K562 (cell line): Measurements from ENCODE around the gene IMMP2L. TPM values are rescaled to one million over a fixed set of nuclear protein-coding genes. Genes with fewer than 3 reads are reported as not detected.

Source experiments
- ATAC-seq: fragments of 200-7000 bp; cut with Tn5 transposase; 3 replicates; pipeline ENCODE4 v1.9.1; 2020; ENCODE audit warnings: moderate library complexity
- BruUV-seq: library from RNA; stranded (reverse); fragments of 400-500 nt; replicated peaks from 2 replicates; lab custom pipeline; 2021; lab: Mats Ljungman, UMichigan
- CTCF ChIA-PET: fragments of 300-600 bp; formaldehyde crosslinking; extraction: SDS; loops from one replicate; lab custom pipeline; 2021; ENCODE audit warnings: low intra/inter-chr PET ratio; lab: Yijun Ruan, JAX
- POLR2A ChIA-PET: fragments of 300-600, 350-650 bp; sonication (Branson Sonifier 250); formaldehyde crosslinking; extraction: SDS; loops from one replicate; lab custom pipeline; 2021; ENCODE audit warnings: antibody characterized with exemption, inconsistent platforms; lab: Yijun Ruan, JAX
- DNase-seq, 4 experiments: peaks; one replicate each; pipeline versions ENCODE4 v3.0.0 to v3.0.0-alpha.2; 2011 to 2018; ENCODE audit warnings: low spot score in 3 of 4, mixed read lengths in 3 of 4; ENCODE audit errors: extremely low read depth in 1 of 4
- FAIRE-seq: peaks from 2 replicates; lab custom pipeline; 2011; peaks lifted over from hg19 to GRCh38; lab: Jason Lieb, UNC
- H2AFZ ChIP-seq: 2 replicates; pipeline ENCODE4 v1.6.0; 2011; ENCODE audit warnings: low read depth, low read length, control low read depth, inconsistent platforms
- H3K27ac ChIP-seq: fragments of 200-600 bp; 3 replicates; pipeline ENCODE4 v1.8.0; 2011; ENCODE audit warnings: low read depth, mild to moderate bottlenecking, control low read depth, inconsistent platforms, low read length, moderate library complexity, mixed read lengths; ENCODE audit errors: extremely low read depth
- H3K27me3 ChIP-seq, 2 experiments: fragments of 300-600 bp in 1 of 2; 2 replicates in 1 of 2; 3 replicates in 1 of 2; pipeline versions ENCODE4 v1.6.0 to v1.8.0; 2011; ENCODE audit warnings: inconsistent platforms in 2 of 2, low read length in 2 of 2, mild to moderate bottlenecking in 1 of 2, mixed read lengths in 1 of 2, moderate library complexity in 1 of 2; ENCODE audit not compliant: control insufficient read depth in 2 of 2, insufficient read depth in 2 of 2
- H3K36me3 ChIP-seq: fragments of 300-600 bp; 3 replicates; pipeline ENCODE4 v1.8.0; 2011; ENCODE audit warnings: mild to moderate bottlenecking, low read length, inconsistent platforms; ENCODE audit not compliant: control insufficient read depth, insufficient read depth
- H3K4me1 ChIP-seq, 2 experiments: fragments of 200-600 bp in 1 of 2; replicated peaks in 1 of 2; 2 replicates in 1 of 2; 3 replicates in 1 of 2; pipeline versions ENCODE4 v1.5.1 to v1.8.0; 2011; ENCODE audit warnings: inconsistent platforms in 2 of 2, low read length in 2 of 2, mild to moderate bottlenecking in 1 of 2, mixed read lengths in 1 of 2, moderate library complexity in 1 of 2; ENCODE audit not compliant: control insufficient read depth in 2 of 2, insufficient read depth in 2 of 2
- H3K4me2 ChIP-seq: 2 replicates; pipeline ENCODE4 v1.6.1; 2011; ENCODE audit warnings: low read length, control low read depth, inconsistent platforms, mixed read lengths; ENCODE audit not compliant: insufficient read depth
- H3K4me3 ChIP-seq: fragments of 200-600 bp; sonication (generic), shearing (Covaris generic); 2 replicates; pipeline ENCODE4 v1.5.1; 2016; ENCODE audit warnings: control low read depth, inconsistent platforms
- H3K79me2 ChIP-seq: fragments of 200-600 bp; 3 replicates; pipeline ENCODE4 v1.8.0; 2011; ENCODE audit warnings: low read length, inconsistent platforms; ENCODE audit not compliant: control insufficient read depth, insufficient read depth
- H3K9ac ChIP-seq, 2 experiments: 2 replicates each; pipeline versions ENCODE4 v1.6.0 to v1.6.1; 2011; ENCODE audit warnings: low read depth in 2 of 2, low read length in 2 of 2, control low read depth in 1 of 2, inconsistent platforms in 1 of 2, mild to moderate bottlenecking in 1 of 2, mixed read lengths in 1 of 2; ENCODE audit not compliant: insufficient read depth in 1 of 2
- H3K9me1 ChIP-seq: one replicate; pipeline ENCODE4 v1.6.0; 2011; ENCODE audit warnings: inconsistent platforms, mild to moderate bottlenecking, low read length, moderate library complexity; ENCODE audit not compliant: control insufficient read depth, insufficient read depth
- H3K9me3 ChIP-seq: replicated peaks from 2 replicates; pipeline ENCODE4 v1.5.1; 2011; ENCODE audit warnings: low read depth, low read length, inconsistent platforms; ENCODE audit not compliant: control insufficient read depth, insufficient read depth
- H4K20me1 ChIP-seq: replicated peaks from 2 replicates; pipeline ENCODE4 v1.6.1; 2011; ENCODE audit warnings: low read length, inconsistent platforms, mixed read lengths; ENCODE audit not compliant: control insufficient read depth, insufficient read depth
- BACH1 ChIP-seq: fragments of 200-800 bp; sonication (Bioruptor generic); IDR thresholded peaks from 2 replicates; pipeline ENCODE4 v1.6.1; 2016; ENCODE audit warnings: missing genetic modification characterization, missing compliant biosample characterization
- C11orf30 ChIP-seq: fragments of 450-650 bp; IDR thresholded peaks from 2 replicates; pipeline ENCODE4 v1.6.1; 2016; ENCODE audit warnings: low read depth, mild to moderate bottlenecking
- CHD4 ChIP-seq: fragments of 200-600 bp; sonication (generic); IDR thresholded peaks from 3 replicates; pipeline ENCODE4 v1.6.1; 2012; ENCODE audit warnings: low read depth, mild to moderate bottlenecking, mixed read lengths, low read length, inconsistent platforms; ENCODE audit not compliant: insufficient read depth, insufficient replicate concordance, poor library complexity, severe bottlenecking
- COPS2 ChIP-seq: fragments of 450-650 bp; conservative IDR thresholded peaks from 2 replicates; pipeline ENCODE4 v1.6.1; 2016; ENCODE audit warnings: mild to moderate bottlenecking, moderate library complexity
- GABPB2 ChIP-seq: fragments of 250-450 bp; sonication (Bioruptor Pico); conservative IDR thresholded peaks from 2 replicates; pipeline ENCODE4 v1.5.1; 2021; ENCODE audit warnings: mild to moderate bottlenecking
- HIVEP1 ChIP-seq: fragments of 250-450 bp; sonication (Bioruptor Pico); IDR thresholded peaks from 2 replicates; pipeline ENCODE4 v1.4.0; 2020; ENCODE audit warnings: mild to moderate bottlenecking
- HNRNPL ChIP-seq: fragments of 200-400 bp; formaldehyde crosslinking; IDR thresholded peaks from 2 replicates; pipeline ENCODE4 v1.6.1; 2017; ENCODE audit warnings: low read depth, mild to moderate bottlenecking, low read length
- KDM4B ChIP-seq, 2 experiments: fragments of 450-650 bp in 1 of 2; sonication (generic) in 1 of 2; IDR thresholded peaks; 2 replicates each; pipeline ENCODE4 v1.6.1; 2016 to 2017; ENCODE audit warnings: borderline replicate concordance in 2 of 2, antibody characterized with exemption in 1 of 2, low read depth in 1 of 2, mild to moderate bottlenecking in 1 of 2
- KLF13 ChIP-seq: fragments of 450-650 bp; IDR thresholded peaks from 2 replicates; pipeline ENCODE4 v1.6.1; 2016; ENCODE audit warnings: missing genetic modification characterization, low read depth, mild to moderate bottlenecking, missing compliant biosample characterization, moderate library complexity, borderline replicate concordance
- MAFG ChIP-seq: fragments of 450-650 bp; conservative IDR thresholded peaks from 2 replicates; pipeline ENCODE4 v1.6.1; 2016; ENCODE audit warnings: missing genetic modification characterization, missing compliant biosample characterization
- NONO ChIP-seq, 2 experiments: fragments of 200-400 bp in 1 of 2; fragments of 450-650 bp in 1 of 2; formaldehyde crosslinking in 1 of 2; IDR thresholded peaks; 2 replicates each; pipeline ENCODE4 v1.6.1; 2017; ENCODE audit warnings: low read depth in 2 of 2, mild to moderate bottlenecking in 2 of 2, moderate library complexity in 2 of 2, low read length in 1 of 2
- RBM39 ChIP-seq: fragments of 200-400 bp; formaldehyde crosslinking; optimal IDR thresholded peaks from 2 replicates; pipeline ENCODE3; 2018; ENCODE audit warnings: low read depth, low read length
- TCF3 ChIP-seq: sonication (generic); formaldehyde crosslinking; IDR thresholded peaks from 2 replicates; pipeline ENCODE4 v1.4.0; 2020; ENCODE audit warnings: mild to moderate bottlenecking, missing genetic modification reagents
- YY1 ChIP-seq, 3 experiments: IDR thresholded peaks; 2 replicates each; pipeline ENCODE4 v1.6.1; 2011; ENCODE audit warnings: low read length in 2 of 3, mild to moderate bottlenecking in 2 of 3, moderate library complexity in 2 of 3, borderline replicate concordance in 1 of 3, control low read depth in 1 of 3, low read depth in 1 of 3; ENCODE audit not compliant: insufficient read depth in 3 of 3, insufficient replicate concordance in 2 of 3, control insufficient read depth in 1 of 3, insufficient read length in 1 of 3; ENCODE audit errors: extremely low read depth in 1 of 3
- ZBTB26 ChIP-seq: fragments of 450-650 bp; formaldehyde crosslinking; IDR thresholded peaks from 2 replicates; pipeline ENCODE4 v1.4.0; 2022; ENCODE audit warnings: missing genetic modification characterization
- ZNF184 ChIP-seq: sonication (generic); formaldehyde crosslinking; IDR thresholded peaks from 2 replicates; pipeline ENCODE4 v1.5.0; 2020; ENCODE audit warnings: missing genetic modification reagents
- ZNF197 ChIP-seq: fragments of 200-800 bp; sonication (Bioruptor generic); IDR thresholded peaks from 2 replicates; pipeline ENCODE4 v1.6.1; 2016; ENCODE audit warnings: low read depth, missing genetic modification characterization, missing compliant biosample characterization
- ZNF316 ChIP-seq: fragments of 450-650 bp; IDR thresholded peaks from 2 replicates; pipeline ENCODE4 v1.6.1; 2016
- ZNF561 ChIP-seq: fragments of 450-650 bp; formaldehyde crosslinking; conservative IDR thresholded peaks from 2 replicates; pipeline ENCODE4 v1.4.0; 2020; ENCODE audit warnings: mild to moderate bottlenecking, moderate library complexity
- ZNF57 ChIP-seq: fragments of 450-650 bp; formaldehyde crosslinking; IDR thresholded peaks from 2 replicates; pipeline ENCODE4 v1.4.0; 2020; ENCODE audit warnings: mild to moderate bottlenecking, moderate library complexity
- in situ Hi-C: fragments of 300-500 bp; cut with MboI; formaldehyde crosslinking; loops from 4 replicates; pipeline ENCODE4 v1.15.0; 2018; ENCODE audit warnings: inconsistent platforms, mixed read lengths
- intact Hi-C: fragments of 100-400 bp; cut with micrococcal nuclease; formaldehyde crosslinking; loops from 2 replicates; pipeline ENCODE4 v1.14.2; 2022
- polyA plus RNA-seq, 8 experiments: library from polyadenylated mRNA; depleted of rRNA in 4 of 8; stranded (reverse) in 5 of 8; unstranded in 3 of 8; fragments of >200 nt; fragmentation: Nextera tagmentation in 2 of 8; fragmentation: Illumina TruSeq in 1 of 8; extraction: Ambion mirVana in 2 of 8; extraction: Trizol in 1 of 8; gene quantifications; 2 replicates each; pipeline versions ENCODE4 v1.2.1 to v1.2.3, GENCODE V29; 2011 to 2014; ENCODE audit warnings: inconsistent platforms in 1 of 8, missing spikeins in 1 of 8
- total RNA-seq, 7 experiments: library from RNA; depleted of rRNA in 6 of 7; stranded (reverse); fragments of >200 nt in 6 of 7; fragmentation: Illumina TruSeq in 2 of 7; extraction: Trizol in 2 of 7; gene quantifications; 2 replicates each; pipeline versions ENCODE4 v1.2.1 to v1.2.3, GENCODE V29; 2011 to 2021; ENCODE audit warnings: low replicate concordance in 1 of 7
- TF ChIP-seq, protein P1 (sequence below): fragments of 250-450 bp; sonication (Bioruptor Pico); IDR thresholded peaks from 2 replicates; pipeline ENCODE4 v1.9.0; 2021; ENCODE audit warnings: mild to moderate bottlenecking, inconsistent platforms

IMMP2L gene
- total and polyA plus RNA-seq, 9 of the 15 experiments (the other 6 are each of a cell fraction or from before 2014, with no cell fraction given), result 29.7 to 116 (median 53.0) TPM

DNA sequence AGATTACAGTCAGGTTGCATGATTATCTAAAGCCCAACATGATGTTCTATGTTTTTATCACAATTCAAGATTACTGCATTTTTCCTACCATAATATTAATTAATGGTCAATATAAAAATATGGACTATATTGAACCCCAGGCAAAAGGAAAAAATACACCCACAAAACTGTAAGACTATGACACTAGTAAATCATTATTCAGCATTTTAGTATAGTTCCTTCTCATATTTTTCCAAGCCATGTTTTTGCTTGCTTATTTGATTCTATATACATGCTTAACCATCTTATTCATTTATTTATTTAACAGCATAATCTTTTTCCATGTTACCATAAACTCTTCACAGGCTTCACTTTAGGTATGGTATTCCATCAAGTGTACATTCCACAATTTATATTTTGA, 101.6 kb downstream of the IMMP2L start:
- no TSS peak for BruUV-seq
- ATAC-seq (no peak), DNase-seq (no peak), FAIRE-seq (no peak)
- Histone ChIP-seq H2AFZ (peak overlapping the region; percentile 2; the same call in 1 of the 2 replicates), H3K9ac (no peak overlapping the region), H3K79me2 (no peaks in the 10 kb centered on the region), H4K20me1 (no peaks in the 10 kb centered on the region), H3K4me3 (no peak overlapping the region), H3K27me3 (no peaks in the 10 kb centered on the region), H3K4me1 (peaks cover 0 to 12% of the 10 kb centered on the region in 2 experiments; a peak in 3 of 5 replicates), H3K36me3 (no peaks in the 10 kb centered on the region), H3K9me1 (no peaks in the 10 kb centered on the region), H3K4me2 (no peak overlapping the region), H3K27ac (no peak overlapping the region; the same call in 2 of the 3 replicates), H3K9me3 (peaks cover 3% of the 10 kb centered on the region; the same call in 1 of the 2 replicates)
- POLR2A ChIA-PET, result interaction anchor here (1.3 kb wide), 1 partner anchor 20 kb away, joined by 3 read pairs; no protein-coding TSS in a partner anchor
- in situ Hi-C loops (no loop called here), intact Hi-C loops (no loop called here)
- CTCF ChIA-PET, result no interaction called here
- TF ChIP-seq YY1 (IDR thresholded peaks at IDR 0.05; ENCODE audit: borderline replicate concordance in 1 of 3, control insufficient read depth in 1 of 3, extremely low read depth in 1 of 3, insufficient read depth in 3 of 3, insufficient read length in 1 of 3, insufficient replicate concordance in 2 of 3, low read depth in 1 of 3, low read length in 2 of 3) (no peak), ZNF197 (CRISPR knock-in tag) (no peak), GABPB2 (no peak), ZNF561 (CRISPR knock-in tag) (no peak), KDM4B (IDR thresholded peaks at IDR 0.05; ENCODE audit: borderline replicate concordance in 2 of 2, low read depth in 1 of 2) (no peak), KLF13 (tag) (no peak), TCF3 (no peak), ZNF57 (CRISPR knock-in tag) (no peak), ZNF184 (CRISPR knock-in tag) (no peak), HIVEP1 (CRISPR knock-in tag) (no peak), ZNF316 (peak; percentile 94), COPS2 (no peak), ZBTB26 (CRISPR knock-in tag) (no peak), C11orf30 (peak; percentile 91), BACH1 (tag) (0 out of 2 replicates have a peak, but pooled peaks have one; percentile 29), RBM39 (no peak), NONO (IDR thresholded peaks at IDR 0.05; ENCODE audit: low read depth in 2 of 2, low read length in 1 of 2) (no peak), CHD4 (no peak), HNRNPL (no peak), MAFG (peak; percentile 76)
- TF ChIP-seq, protein P1, sequence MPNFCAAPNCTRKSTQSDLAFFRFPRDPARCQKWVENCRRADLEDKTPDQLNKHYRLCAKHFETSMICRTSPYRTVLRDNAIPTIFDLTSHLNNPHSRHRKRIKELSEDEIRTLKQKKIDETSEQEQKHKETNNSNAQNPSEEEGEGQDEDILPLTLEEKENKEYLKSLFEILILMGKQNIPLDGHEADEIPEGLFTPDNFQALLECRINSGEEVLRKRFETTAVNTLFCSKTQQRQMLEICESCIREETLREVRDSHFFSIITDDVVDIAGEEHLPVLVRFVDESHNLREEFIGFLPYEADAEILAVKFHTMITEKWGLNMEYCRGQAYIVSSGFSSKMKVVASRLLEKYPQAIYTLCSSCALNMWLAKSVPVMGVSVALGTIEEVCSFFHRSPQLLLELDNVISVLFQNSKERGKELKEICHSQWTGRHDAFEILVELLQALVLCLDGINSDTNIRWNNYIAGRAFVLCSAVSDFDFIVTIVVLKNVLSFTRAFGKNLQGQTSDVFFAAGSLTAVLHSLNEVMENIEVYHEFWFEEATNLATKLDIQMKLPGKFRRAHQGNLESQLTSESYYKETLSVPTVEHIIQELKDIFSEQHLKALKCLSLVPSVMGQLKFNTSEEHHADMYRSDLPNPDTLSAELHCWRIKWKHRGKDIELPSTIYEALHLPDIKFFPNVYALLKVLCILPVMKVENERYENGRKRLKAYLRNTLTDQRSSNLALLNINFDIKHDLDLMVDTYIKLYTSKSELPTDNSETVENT (CRISPR knock-in tag), result no peak
